ENCODE results near the gene IFNL2.
A peak's percentile ranks its signal among the peaks of the same experiment; 100 is the strongest.
"Not testable (repeated sequence)": the region's sequence is repeated elsewhere in the genome, so short reads cannot be mapped to it uniquely, and the experiment has no call there.

Gene IFNL2

DNA sequence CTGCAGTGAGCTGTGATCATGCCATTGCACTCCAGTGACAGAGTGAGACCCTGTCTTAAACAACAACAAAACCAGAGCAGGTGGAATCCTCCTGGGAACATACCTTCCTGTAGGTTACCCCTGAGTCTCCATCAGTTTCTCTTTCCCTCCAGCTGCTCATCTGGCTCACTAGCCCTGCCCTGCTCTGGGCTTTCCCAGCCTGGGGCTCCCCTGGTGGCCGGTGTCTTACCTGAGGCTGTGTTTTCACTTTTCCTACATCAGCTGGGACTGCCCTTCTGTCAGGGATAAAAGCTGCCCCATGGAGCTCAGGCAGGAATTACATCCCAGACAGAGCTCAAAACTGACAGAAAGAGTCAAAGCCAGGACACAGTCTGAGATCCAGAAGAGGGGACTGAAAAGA, at the start of gene IFNL2:
TSS of gene IFNL2 (plus strand) at position 312 of the 400 bp plus-strand sequence. CDS start 173 bp downstream, outside the sequence.
- DNase-seq (ENCODE audit: low read depth), result not testable (repeated sequence)

GRCh38 chr19:39219108-39219507, 49.1 kb upstream of the IFNL2 start:
- not testable (repeated sequence) for DNase-seq (ENCODE audit: low read depth)

DNA sequence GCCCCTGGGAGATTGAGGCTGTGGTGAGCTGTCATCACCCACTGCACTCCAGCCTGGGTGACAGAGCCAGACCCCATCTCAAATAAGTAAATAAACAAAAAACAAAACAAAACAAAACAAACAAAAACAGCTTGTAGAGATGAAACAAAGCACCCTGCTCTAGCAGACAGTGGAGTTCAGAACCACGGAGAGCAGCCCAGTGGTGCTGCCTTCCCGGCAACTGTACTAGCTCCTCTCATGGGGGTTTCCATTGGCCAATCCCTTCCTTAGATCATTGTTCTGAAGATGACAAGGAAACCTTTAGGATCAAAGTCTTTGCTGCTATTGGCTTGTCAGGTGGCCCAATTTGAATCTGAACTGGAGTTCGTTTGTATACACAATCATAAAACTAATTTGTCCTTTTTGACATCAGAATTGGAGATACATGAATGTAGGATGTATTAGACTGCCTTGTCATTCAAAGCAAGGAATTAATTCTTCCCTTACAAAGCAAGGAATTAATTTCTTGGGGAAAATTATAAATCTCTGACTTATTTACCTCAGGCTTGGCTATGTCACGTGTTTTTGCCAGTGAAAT, 44.4 kb upstream of the IFNL2 start:
- no peak for DNase-seq (ENCODE audit: low read depth)

DNA sequence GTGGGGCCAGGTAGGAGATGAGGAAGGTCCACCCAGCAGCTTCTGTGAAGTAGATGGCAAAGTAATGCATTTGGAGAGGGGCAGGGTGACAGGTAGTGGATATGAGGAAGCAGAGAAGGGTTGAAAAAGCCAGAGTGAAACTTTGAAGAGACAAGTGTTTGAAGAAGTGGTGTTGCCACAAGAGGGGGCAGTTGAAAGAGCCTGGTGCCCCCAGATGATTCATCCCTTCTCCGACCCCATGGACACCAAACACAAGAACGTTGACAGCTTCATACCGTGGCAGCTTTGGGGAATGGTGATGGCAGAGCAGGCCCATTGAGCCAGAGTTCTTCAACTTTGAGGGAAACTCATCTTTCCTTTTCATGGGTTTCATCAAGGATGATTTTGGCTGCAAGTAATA, 43.3 kb upstream of the IFNL2 start:
- DNase-seq (ENCODE audit: low read depth), result no peak

- no peak for DNase-seq (ENCODE audit: low read depth)
Measured at GRCh38 chr19:39230096-39230764, 38.0 kb upstream of the IFNL2 start.

DNA sequence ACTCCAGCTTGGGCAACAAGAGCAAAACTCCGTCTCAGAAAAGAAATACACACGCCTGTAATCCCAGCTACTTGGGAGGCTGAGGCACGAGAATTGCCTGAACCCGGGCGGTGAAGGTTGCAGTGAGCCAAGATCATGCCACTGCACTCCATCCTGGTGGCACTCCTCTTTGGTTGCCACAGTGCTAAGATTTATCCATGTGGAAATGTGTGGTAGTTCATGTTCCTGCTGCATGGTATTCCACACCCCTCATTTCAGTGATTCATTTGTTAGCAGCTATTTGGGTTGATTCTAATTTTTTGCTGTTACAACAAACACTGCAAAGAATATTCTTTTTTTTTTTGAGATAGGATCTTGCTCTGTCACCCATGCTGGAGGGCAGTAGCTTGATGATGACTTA, 35.5 kb upstream of the IFNL2 start:
- no peak for DNase-seq (ENCODE audit: low read depth)

GRCh38 chr19:39236527-39236926, 31.7 kb upstream of the IFNL2 start:
- DNase-seq (ENCODE audit: low read depth), result no peak

- peak; percentile 27 for DNase-seq (ENCODE audit: low read depth)
Measured at GRCh38 chr19:39237200-39238184, 30.7 kb upstream of the IFNL2 start.

DNA sequence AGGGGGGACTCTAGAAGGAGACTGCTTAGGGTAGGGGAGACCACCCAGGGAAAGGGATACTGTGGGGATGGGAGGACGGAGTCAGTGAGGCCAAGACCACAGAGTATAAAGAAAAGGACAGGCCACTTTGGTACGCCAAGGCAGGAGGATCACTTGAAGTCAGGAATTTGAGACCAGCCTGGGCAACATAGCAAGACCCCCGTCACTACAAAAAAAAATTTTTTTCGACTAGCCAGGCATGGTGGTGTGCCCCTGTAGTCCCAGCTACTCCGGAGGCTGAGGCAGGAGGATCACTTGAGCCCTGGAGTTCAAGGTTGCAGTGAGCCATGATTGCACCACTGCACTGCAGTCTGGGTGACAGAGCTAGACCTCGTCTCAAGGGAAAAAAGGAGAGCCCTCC, 30.0 kb upstream of the IFNL2 start:
- no peak for DNase-seq (ENCODE audit: low read depth)

DNA sequence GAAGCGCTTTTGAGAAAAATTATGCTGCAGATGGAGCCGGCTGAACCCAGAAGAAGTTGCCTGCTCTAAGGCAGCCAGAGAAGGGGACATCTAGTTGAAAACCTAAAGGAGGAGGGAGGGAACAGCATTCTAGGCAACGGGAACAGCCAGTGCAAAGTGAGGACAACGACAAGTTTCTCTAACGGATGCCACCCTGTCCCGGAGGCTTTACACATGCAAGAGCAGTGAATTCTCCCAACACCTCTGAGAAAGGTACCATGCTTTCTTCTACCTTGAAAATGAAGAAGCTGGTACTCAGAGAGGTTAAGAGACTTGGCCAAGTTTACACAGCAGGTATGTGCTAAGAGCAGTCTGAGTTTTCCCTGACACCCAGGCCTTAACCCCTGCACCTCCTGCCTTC, 29.3 kb upstream of the IFNL2 start:
- no peak for DNase-seq (ENCODE audit: low read depth)

- DNase-seq (ENCODE audit: low read depth), result no peak
Measured at GRCh38 chr19:39240421-39240820, 27.8 kb upstream of the IFNL2 start.

GRCh38 chr19:39243741-39244140, 24.5 kb upstream of the IFNL2 start:
- DNase-seq (ENCODE audit: low read depth), result not testable (repeated sequence)

DNA sequence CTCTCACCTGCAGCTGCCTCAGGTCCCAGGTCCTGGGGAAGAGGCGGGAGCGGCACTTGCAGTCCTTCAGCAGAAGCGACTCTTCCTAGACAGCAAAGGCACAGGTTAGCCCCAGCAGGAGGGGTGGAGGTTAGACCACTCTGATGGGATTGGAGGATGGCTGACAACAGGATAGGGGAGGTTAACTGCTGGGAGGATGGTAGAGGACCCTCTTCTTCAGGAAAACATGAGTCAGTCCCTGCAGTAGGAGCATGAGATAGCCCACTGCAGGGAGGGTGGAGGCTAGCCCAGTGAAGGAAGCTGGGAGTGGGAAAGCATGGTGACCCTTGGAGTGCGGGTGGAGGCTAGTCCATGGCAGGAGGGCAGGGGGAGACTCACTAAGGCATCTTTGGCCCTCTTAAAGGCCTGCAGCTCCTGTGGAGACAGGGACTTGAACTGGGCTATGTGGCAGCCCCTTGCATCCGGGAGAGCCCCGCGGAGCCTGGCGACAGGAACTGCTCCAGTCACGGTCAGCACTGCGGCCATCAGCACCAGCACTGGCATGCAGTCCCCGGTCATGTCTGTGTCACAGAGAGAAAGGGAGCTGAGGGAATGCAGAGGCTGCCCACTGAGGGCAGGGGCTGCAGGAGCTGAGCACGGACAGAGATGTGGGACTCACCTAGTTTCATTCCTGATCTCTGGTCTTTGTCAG, 23.6 kb upstream of the IFNL2 start, which contains the start of gene IFNL3:
TSS of gene IFNL3 (minus strand) at position 597 of the 691 bp plus-strand sequence. CDS start at position 558, 39 bp downstream.
- DNase-seq (ENCODE audit: low read depth), result not testable (repeated sequence)

DNA sequence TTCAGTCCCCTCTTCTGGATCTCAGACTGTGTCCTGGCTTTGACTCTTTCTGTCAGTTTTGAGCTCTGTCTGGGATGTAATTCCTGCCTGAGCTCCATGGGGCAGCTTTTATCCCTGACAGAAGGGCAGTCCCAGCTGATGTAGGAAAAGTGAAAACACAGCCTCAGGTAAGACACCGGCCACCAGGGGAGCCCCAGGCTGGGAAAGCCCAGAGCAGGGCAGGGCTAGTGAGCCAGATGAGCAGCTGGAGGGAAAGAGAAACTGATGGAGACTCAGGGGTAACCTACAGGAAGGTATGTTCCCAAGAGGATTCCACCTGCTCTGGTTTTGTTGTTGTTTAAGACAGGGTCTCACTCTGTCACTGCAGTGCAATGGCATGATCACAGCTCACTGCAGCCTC, 23.0 kb upstream of the IFNL2 start:
- not testable (repeated sequence) for DNase-seq (ENCODE audit: low read depth)

DNA sequence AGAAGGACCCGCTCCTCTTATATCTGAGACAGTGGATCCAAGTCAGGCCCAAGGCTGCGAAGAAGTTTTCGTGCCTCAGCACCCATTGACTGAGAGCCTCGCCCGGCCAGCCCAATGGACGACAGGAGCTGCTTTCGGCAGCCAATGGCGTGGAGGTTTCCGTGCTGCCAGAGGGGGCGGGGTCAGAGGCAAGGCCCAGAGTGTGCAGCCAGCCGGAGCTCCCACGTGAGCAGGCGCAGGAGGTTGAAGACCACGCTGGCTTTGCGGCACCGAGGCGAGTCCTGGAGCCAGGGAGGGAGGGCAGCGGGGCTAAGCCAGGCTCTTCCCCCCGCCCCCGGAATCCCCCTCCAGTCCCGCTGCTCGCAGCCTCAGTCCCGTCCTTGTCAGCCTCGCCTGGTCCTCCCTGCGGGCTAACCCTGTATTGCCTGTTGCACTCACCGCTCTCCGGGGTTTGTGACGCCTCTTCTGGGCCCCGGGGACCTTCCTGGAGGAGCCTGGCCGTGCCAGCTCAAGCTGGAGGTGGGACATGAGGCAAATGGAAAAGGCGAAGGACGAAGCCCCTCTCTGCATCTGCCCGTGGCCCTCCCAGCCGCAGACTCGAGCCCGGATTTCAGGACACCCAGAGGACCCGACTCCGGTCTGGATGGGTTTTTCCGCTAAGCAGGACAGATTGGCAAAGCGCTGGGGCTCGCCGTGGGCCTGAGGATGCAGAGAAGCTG, 21.1 kb upstream of the IFNL2 start:
- DNase-seq (ENCODE audit: low read depth), result peak; percentile 19

DNA sequence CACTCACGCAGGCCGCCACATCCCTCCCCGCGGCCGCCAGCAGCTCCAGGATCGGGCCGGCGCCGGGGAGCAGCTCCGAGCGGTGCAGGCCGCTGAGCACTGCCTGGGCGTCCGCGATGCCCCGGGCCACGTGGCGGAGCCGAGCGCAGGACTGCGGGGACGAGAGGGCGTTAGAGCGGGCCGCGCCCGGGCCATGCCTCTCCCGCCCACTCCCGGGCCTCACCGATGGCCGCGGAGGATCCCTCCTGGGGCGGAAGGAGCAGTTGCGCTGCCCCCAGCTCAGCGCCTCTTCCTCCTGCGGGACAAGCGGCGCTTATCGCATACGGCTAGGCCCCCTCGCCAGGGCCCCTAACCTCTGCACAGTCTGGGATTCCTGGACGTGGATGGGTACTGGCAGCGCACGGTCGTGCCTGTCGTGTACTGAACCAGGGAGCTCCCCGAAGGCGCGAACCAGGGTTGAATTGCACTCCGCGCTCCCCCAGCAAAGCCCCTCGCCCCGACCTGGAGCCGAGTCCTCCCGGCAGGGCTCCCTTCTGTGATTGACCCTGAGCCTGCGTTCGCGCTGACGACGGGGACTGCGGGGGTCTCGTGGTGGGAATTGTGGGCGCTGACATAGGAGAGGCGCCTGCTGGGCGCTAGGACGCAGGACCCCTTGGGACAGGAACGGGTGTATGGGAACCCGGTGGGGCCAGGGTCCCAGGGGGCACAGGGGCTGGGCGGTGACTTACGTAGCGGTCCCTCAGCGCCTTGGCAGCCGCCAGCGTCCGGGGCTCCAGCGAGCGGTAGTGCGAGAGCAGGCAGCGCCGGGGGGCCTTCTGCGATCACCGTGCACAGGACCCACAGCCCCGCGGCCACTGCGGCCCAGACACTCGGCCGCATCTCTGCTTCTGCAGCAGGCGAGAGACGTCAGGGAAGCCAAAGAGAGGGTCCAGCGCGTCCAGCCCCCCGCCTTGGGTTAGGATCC, 20.2 kb upstream of the IFNL2 start:
- DNase-seq (ENCODE audit: low read depth), result no peak

GRCh38 chr19:39248806-39249205, 19.4 kb upstream of the IFNL2 start, which contains the start of gene IFNL4:
Gene IFNL4 (minus strand): TSS chr19:39248856.
- DNase-seq (ENCODE audit: low read depth), result no peak

GRCh38 chr19:39251081-39251480, 17.1 kb upstream of the IFNL2 start:
- no peak for DNase-seq (ENCODE audit: low read depth)

GRCh38 chr19:39251846-39252245, 16.4 kb upstream of the IFNL2 start:
- DNase-seq (ENCODE audit: low read depth), result no peak

- no peak for DNase-seq (ENCODE audit: low read depth)
Measured at GRCh38 chr19:39252458-39252857, 15.7 kb upstream of the IFNL2 start.
